GM12878 (cell line): ENCODE results near the gene TOP1. TPM values are rescaled to one million over a fixed set of nuclear protein-coding genes. Genes with fewer than 3 reads are reported as not detected.

Source experiments
- ATF7 ChIP-seq: fragments of 450-650 bp; IDR thresholded peaks from 2 replicates; pipeline ENCODE4 v1.6.1; 2016; ENCODE audit warnings: low read depth, mild to moderate bottlenecking
- CBX5 ChIP-seq: sonication (generic); IDR thresholded peaks from 2 replicates; pipeline ENCODE4 v1.6.1; 2016; ENCODE audit warnings: low read depth, moderate library complexity, mild to moderate bottlenecking, inconsistent platforms
- GATAD2B ChIP-seq: fragments of 450-650 bp; conservative IDR thresholded peaks from 2 replicates; pipeline ENCODE4 v1.6.1; 2017; ENCODE audit warnings: low read depth, mild to moderate bottlenecking, moderate library complexity
- HDAC2 ChIP-seq: fragments of 200-600 bp; sonication (generic); IDR thresholded peaks from 2 replicates; pipeline ENCODE4 v1.6.1; 2017
- IKZF1 ChIP-seq: fragments of 450-650 bp; conservative IDR thresholded peaks from 2 replicates; pipeline ENCODE4 v1.6.1; 2017; ENCODE audit warnings: antibody characterized with exemption, mild to moderate bottlenecking
- MYB ChIP-seq: fragments of 150-350 bp; IDR thresholded peaks from 2 replicates; pipeline ENCODE4 v1.6.1; 2014; ENCODE audit warnings: mild to moderate bottlenecking, low read depth, low read length, borderline replicate concordance
- NBN ChIP-seq: fragments of 450-650 bp; IDR thresholded peaks from 2 replicates; pipeline ENCODE4 v1.6.1; 2016
- RAD51 ChIP-seq: fragments of 450-650 bp; IDR thresholded peaks from 2 replicates; pipeline ENCODE4 v1.6.1; 2016; ENCODE audit warnings: moderate library complexity, mild to moderate bottlenecking, inconsistent platforms
- SMC3 ChIP-seq: IDR thresholded peaks from 2 replicates; pipeline ENCODE4 v1.6.1; 2011; ENCODE audit warnings: low read length, improper control_type of control experiment, borderline replicate concordance
- TCF7 ChIP-seq: IDR thresholded peaks from 2 replicates; pipeline ENCODE4 v1.6.1; 2014; ENCODE audit warnings: antibody characterized with exemption, borderline replicate concordance
- polyA plus RNA-seq, 11 experiments: library from polyadenylated mRNA; depleted of rRNA in 4 of 11; unstranded in 6 of 11; stranded (reverse) in 5 of 11; fragments of >200 nt; fragmentation: Nextera tagmentation in 4 of 11; fragmentation: Illumina TruSeq in 1 of 11; extraction: Ambion mirVana in 4 of 11; extraction: Trizol in 1 of 11; gene quantifications; 1 replicate in 1 of 11; 2 replicates in 10 of 11; pipeline versions ENCODE4 v1.2.1 to v1.2.3, GENCODE V29; 2011 to 2016; ENCODE audit warnings: inconsistent platforms in 2 of 11, missing spikeins in 2 of 11, low read depth in 1 of 11
- total RNA-seq, 4 experiments: library from RNA; depleted of rRNA in 3 of 4; stranded (reverse); fragments of >200 nt in 3 of 4; fragmentation: Illumina TruSeq in 1 of 4; extraction: Trizol in 1 of 4; gene quantifications; 2 replicates each; pipeline versions ENCODE4 v1.2.1 to v1.2.3, GENCODE V29; 2013 to 2021
- TF ChIP-seq, protein P1 (sequence below): IDR thresholded peaks from 2 replicates; pipeline ENCODE4 v1.6.1; 2012; ENCODE audit warnings: improper control_type of control experiment, low read depth, low read length; ENCODE audit not compliant: insufficient replicate concordance
- TF ChIP-seq, protein P2 (sequence below): IDR thresholded peaks from 2 replicates; pipeline ENCODE4 v1.6.1; 2011; ENCODE audit warnings: borderline replicate concordance, low read depth, mild to moderate bottlenecking, moderate library complexity, low read length; ENCODE audit not compliant: insufficient read depth, poor library complexity, severe bottlenecking
- TF ChIP-seq, protein P3 (sequence below): fragments of 450-650 bp; IDR thresholded peaks from 2 replicates; pipeline ENCODE4 v1.6.1; 2016; ENCODE audit warnings: mild to moderate bottlenecking, moderate library complexity, borderline replicate concordance
- TF ChIP-seq, protein P4 (sequence below): IDR thresholded peaks from 2 replicates; pipeline ENCODE4 v1.6.1; 2012; ENCODE audit warnings: low read length, inconsistent platforms
- TF ChIP-seq, protein P5 (sequence below): fragments of 450-650 bp; IDR thresholded peaks from 2 replicates; pipeline ENCODE4 v1.6.1; 2016; ENCODE audit warnings: mild to moderate bottlenecking
- TF ChIP-seq, protein P6 (sequence below): fragments of 450-650 bp; IDR thresholded peaks from 2 replicates; pipeline ENCODE4 v1.6.1; 2016; ENCODE audit warnings: mild to moderate bottlenecking

TOP1 gene
- total and polyA plus RNA-seq, 10 of the 15 experiments (the other 5 are each of a cell fraction or from before 2014, with no cell fraction given), result 21.5 to 128 (median 47.3) TPM

DNA sequence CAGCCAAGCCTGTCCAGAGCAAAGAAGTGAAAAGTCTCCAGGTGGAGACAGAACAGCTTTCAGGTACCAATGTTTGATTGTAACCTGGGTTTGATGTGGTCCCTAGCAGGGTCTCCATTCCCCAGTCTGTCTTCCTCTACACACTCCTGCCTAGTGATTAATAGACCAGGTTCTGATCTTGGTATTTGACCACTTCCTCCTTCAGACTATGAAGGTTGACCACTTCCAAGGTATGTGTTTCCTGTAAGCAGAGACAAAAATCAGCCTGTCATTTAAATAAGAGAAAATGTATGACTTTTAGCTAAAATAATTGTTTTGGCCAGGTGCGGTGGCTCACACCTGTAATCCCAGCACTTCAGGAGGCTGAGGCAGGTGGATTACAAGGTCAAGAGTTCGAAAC is 41.8 kb upstream of the TOP1 start (continued):
- TF ChIP-seq, protein P1, sequence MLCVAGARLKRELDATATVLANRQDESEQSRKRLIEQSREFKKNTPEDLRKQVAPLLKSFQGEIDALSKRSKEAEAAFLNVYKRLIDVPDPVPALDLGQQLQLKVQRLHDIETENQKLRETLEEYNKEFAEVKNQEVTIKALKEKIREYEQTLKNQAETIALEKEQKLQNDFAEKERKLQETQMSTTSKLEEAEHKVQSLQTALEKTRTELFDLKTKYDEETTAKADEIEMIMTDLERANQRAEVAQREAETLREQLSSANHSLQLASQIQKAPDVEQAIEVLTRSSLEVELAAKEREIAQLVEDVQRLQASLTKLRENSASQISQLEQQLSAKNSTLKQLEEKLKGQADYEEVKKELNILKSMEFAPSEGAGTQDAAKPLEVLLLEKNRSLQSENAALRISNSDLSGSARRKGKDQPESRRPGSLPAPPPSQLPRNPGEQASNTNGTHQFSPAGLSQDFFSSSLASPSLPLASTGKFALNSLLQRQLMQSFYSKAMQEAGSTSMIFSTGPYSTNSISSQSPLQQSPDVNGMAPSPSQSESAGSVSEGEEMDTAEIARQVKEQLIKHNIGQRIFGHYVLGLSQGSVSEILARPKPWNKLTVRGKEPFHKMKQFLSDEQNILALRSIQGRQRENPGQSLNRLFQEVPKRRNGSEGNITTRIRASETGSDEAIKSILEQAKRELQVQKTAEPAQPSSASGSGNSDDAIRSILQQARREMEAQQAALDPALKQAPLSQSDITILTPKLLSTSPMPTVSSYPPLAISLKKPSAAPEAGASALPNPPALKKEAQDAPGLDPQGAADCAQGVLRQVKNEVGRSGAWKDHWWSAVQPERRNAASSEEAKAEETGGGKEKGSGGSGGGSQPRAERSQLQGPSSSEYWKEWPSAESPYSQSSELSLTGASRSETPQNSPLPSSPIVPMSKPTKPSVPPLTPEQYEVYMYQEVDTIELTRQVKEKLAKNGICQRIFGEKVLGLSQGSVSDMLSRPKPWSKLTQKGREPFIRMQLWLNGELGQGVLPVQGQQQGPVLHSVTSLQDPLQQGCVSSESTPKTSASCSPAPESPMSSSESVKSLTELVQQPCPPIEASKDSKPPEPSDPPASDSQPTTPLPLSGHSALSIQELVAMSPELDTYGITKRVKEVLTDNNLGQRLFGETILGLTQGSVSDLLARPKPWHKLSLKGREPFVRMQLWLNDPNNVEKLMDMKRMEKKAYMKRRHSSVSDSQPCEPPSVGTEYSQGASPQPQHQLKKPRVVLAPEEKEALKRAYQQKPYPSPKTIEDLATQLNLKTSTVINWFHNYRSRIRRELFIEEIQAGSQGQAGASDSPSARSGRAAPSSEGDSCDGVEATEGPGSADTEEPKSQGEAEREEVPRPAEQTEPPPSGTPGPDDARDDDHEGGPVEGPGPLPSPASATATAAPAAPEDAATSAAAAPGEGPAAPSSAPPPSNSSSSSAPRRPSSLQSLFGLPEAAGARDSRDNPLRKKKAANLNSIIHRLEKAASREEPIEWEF, result no peak
- TF ChIP-seq SMC3 (no peak), IKZF1 (peak; percentile 59), ATF7 (0 out of 2 replicates have a peak, but pooled peaks have one; percentile 19), CBX5 (no peak), NBN (no peak), MYB (no peak), HDAC2 (no peak), RAD51 (no peak), TCF7 (peak; percentile 52; the same call in 1 of the 2 replicates), GATAD2B (0 out of 2 replicates have a peak, but pooled peaks have one; percentile 32)
- TF ChIP-seq, protein P2, sequence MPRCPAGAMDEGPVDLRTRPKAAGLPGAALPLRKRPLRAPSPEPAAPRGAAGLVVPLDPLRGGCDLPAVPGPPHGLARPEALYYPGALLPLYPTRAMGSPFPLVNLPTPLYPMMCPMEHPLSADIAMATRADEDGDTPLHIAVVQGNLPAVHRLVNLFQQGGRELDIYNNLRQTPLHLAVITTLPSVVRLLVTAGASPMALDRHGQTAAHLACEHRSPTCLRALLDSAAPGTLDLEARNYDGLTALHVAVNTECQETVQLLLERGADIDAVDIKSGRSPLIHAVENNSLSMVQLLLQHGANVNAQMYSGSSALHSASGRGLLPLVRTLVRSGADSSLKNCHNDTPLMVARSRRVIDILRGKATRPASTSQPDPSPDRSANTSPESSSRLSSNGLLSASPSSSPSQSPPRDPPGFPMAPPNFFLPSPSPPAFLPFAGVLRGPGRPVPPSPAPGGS, result no peak
- TF ChIP-seq, protein P3, sequence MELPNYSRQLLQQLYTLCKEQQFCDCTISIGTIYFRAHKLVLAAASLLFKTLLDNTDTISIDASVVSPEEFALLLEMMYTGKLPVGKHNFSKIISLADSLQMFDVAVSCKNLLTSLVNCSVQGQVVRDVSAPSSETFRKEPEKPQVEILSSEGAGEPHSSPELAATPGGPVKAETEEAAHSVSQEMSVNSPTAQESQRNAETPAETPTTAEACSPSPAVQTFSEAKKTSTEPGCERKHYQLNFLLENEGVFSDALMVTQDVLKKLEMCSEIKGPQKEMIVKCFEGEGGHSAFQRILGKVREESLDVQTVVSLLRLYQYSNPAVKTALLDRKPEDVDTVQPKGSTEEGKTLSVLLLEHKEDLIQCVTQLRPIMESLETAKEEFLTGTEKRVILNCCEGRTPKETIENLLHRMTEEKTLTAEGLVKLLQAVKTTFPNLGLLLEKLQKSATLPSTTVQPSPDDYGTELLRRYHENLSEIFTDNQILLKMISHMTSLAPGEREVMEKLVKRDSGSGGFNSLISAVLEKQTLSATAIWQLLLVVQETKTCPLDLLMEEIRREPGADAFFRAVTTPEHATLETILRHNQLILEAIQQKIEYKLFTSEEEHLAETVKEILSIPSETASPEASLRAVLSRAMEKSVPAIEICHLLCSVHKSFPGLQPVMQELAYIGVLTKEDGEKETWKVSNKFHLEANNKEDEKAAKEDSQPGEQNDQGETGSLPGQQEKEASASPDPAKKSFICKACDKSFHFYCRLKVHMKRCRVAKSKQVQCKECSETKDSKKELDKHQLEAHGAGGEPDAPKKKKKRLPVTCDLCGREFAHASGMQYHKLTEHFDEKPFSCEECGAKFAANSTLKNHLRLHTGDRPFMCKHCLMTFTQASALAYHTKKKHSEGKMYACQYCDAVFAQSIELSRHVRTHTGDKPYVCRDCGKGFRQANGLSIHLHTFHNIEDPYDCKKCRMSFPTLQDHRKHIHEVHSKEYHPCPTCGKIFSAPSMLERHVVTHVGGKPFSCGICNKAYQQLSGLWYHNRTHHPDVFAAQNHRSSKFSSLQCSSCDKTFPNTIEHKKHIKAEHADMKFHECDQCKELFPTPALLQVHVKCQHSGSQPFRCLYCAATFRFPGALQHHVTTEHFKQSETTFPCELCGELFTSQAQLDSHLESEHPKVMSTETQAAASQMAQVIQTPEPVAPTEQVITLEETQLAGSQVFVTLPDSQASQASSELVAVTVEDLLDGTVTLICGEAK, result no peak
- TF ChIP-seq, protein P4, sequence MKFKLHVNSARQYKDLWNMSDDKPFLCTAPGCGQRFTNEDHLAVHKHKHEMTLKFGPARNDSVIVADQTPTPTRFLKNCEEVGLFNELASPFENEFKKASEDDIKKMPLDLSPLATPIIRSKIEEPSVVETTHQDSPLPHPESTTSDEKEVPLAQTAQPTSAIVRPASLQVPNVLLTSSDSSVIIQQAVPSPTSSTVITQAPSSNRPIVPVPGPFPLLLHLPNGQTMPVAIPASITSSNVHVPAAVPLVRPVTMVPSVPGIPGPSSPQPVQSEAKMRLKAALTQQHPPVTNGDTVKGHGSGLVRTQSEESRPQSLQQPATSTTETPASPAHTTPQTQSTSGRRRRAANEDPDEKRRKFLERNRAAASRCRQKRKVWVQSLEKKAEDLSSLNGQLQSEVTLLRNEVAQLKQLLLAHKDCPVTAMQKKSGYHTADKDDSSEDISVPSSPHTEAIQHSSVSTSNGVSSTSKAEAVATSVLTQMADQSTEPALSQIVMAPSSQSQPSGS, result peak; percentile 49; the same call in 1 of the 2 replicates
- TF ChIP-seq, protein P5, sequence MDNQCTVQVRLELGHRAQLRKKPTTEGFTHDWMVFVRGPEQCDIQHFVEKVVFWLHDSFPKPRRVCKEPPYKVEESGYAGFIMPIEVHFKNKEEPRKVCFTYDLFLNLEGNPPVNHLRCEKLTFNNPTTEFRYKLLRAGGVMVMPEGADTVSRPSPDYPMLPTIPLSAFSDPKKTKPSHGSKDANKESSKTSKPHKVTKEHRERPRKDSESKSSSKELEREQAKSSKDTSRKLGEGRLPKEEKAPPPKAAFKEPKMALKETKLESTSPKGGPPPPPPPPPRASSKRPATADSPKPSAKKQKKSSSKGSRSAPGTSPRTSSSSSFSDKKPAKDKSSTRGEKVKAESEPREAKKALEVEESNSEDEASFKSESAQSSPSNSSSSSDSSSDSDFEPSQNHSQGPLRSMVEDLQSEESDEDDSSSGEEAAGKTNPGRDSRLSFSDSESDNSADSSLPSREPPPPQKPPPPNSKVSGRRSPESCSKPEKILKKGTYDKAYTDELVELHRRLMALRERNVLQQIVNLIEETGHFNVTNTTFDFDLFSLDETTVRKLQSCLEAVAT, result no peak
- TF ChIP-seq, protein P6, sequence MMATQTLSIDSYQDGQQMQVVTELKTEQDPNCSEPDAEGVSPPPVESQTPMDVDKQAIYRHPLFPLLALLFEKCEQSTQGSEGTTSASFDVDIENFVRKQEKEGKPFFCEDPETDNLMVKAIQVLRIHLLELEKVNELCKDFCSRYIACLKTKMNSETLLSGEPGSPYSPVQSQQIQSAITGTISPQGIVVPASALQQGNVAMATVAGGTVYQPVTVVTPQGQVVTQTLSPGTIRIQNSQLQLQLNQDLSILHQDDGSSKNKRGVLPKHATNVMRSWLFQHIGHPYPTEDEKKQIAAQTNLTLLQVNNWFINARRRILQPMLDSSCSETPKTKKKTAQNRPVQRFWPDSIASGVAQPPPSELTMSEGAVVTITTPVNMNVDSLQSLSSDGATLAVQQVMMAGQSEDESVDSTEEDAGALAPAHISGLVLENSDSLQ, result peak; percentile 69
